Left cardiac atrium (tissue), 4 donors: ENCODE results near the gene LAD1. TPM values are rescaled to one million over a fixed set of nuclear protein-coding genes. Genes with fewer than 3 reads are reported as not detected.

ENCODE experiments used
- ATAC-seq, 2 donors: fragments of 200-7000 bp; cut with Tn5 transposase; one replicate each; pipeline ENCODE4 v1.9.1; 2020; ENCODE audit warnings: mild to moderate bottlenecking in 2 of 2, moderate library complexity in 2 of 2
- DNase-seq: peaks from one replicate; pipeline ENCODE4 v3.0.0-alpha.2; 2020
- intact Hi-C, 2 donors: fragments of 100-400 bp; cut with DNase I; formaldehyde crosslinking; loops; one replicate each; pipeline versions ENCODE4 v1.14.1 to v1.15.1; 2022 to 2023
- long read RNA-seq: library from polyadenylated mRNA; unstranded; transcript quantifications from one replicate; pipeline ENCODE4 v2.0.0, GENCODE V29; 2021
- total RNA-seq, 2 donors: library from RNA; stranded (reverse); fragmentation: NEBNext Ultra II Directional; extraction: Animal tissue kit (Norgen Biotek cat#: 25700); gene quantifications; one replicate each; pipeline ENCODE4 v1.2.1, GENCODE V29; 2021
- donor health status: DM: no; HTN: yes; CAD: no.
- donor health status: DM: no; HTN: yes; CAD: no; lungs with severe emphysema.
- donor health status: DM: yes; HTN: yes; CAD: no.
- donor health status: Dilated cardiomyopathy.

Gene LAD1, protein sequence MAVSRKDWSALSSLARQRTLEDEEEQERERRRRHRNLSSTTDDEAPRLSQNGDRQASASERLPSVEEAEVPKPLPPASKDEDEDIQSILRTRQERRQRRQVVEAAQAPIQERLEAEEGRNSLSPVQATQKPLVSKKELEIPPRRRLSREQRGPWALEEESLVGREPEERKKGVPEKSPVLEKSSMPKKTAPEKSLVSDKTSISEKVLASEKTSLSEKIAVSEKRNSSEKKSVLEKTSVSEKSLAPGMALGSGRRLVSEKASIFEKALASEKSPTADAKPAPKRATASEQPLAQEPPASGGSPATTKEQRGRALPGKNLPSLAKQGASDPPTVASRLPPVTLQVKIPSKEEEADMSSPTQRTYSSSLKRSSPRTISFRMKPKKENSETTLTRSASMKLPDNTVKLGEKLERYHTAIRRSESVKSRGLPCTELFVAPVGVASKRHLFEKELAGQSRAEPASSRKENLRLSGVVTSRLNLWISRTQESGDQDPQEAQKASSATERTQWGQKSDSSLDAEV
- 1 to 10 TPM; 1.3 to 1.4 TPM for total RNA-seq
- long read RNA-seq = 0 reads

DNA sequence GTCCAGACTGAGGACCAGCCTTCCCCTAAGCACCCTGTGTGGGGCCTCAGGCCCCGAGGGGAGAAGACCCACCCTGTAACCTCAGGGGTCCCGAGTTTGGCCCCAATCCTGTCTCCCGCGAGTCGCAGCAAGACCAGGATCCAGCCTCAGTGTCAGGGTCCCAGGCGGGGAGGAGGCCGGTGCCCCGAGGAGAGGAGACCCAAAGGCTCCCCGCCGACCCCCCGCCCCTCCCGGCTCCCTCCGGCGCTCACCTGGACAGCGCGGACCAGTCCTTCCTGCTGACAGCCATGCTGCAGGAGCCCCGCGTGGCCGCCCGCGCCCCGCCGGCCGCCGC, at the start of gene LAD1:
TSS of gene LAD1 (minus strand) at position 307 of the 334 bp plus-strand sequence. CDS start at position 289, 18 bp downstream.
- intact Hi-C loops = no loop called here
- no peak for DNase-seq

GRCh38 chr1:201447903-201448871, 49.1 kb upstream of the LAD1 start:
- intact Hi-C loops = loop anchor here (2.0 to 10.0 kb wide), 2 partner anchors 33 to 67 kb away; no protein-coding TSS in a partner anchor
- DNase-seq (peak; percentile 84), ATAC-seq (peak; percentile 82 to 83)

More for the DNA sequence above, at the start of gene LAD1:
- ATAC-seq = no peak

- DNase-seq = no peak
- intact Hi-C loops = loop anchor here (10.0 kb wide), 1 partner anchor 69 kb away; no protein-coding TSS in a partner anchor
- ATAC-seq = no peak
These were observed 46.2 kb upstream of the LAD1 start for GRCh38 chr1:201445310-201445709.

- no peak for ATAC-seq
- DNase-seq = no peak
- intact Hi-C loops = loop anchor here (10.0 kb wide), 1 partner anchor 70 kb away; no protein-coding TSS in a partner anchor
These were observed 45.7 kb upstream of the LAD1 start for GRCh38 chr1:201444792-201445191.

- DNase-seq = no peak
- intact Hi-C loops = loop anchor here (10.0 kb wide), 1 partner anchor 71 kb away; no protein-coding TSS in a partner anchor
- ATAC-seq = no peak
These were observed 44.6 kb upstream of the LAD1 start for GRCh38 chr1:201443747-201444146.

DNA sequence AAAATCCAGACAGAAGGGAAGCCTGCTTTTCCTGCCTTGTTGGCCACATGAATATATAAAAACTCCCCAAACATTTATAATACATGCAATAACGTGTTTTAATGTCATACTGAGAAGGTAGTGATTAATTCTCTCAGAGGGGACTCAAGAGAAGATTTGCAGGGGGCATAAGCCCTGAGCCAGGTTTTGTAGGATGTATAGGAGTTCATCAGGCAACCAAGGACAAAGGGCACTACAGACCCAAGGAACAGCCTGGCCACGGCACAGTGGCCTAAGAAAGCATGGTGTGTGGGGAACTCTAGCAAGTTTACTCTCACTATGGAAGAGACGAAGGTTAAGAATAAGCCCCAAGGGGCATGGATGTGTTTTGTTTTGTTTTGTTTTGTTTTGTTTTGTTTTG, 37.8 kb upstream of the LAD1 start:
- ATAC-seq = no peak
- intact Hi-C loops = no loop called here

DNA sequence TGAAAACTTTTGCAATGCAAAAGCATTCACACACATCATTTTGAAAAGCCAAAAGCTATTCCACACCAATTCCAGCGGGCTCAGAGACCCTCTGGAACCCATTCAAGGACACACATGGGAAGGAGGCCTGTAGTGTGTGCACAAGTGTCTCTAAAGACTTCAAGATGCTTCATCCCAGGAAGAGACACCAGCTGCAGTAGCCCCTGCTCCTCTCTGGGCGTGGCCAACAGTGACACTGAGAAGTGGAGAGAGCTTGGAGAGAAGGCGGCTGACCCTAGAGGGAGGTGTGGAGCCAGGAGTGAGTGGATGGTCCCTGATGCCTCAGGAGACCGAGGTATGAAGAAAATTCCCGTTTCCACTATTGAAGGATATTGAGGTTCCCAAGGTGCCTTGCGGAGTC, 37.3 kb upstream of the LAD1 start:
- intact Hi-C loops = no loop called here
- ATAC-seq = peak; percentile 64
- DNase-seq = no peak

More for the DNA sequence above, 37.8 kb upstream of the LAD1 start:
- DNase-seq = no peak

GRCh38 chr1:201434266-201434665, 35.1 kb upstream of the LAD1 start:
- ATAC-seq = no peak
- intact Hi-C loops = no loop called here

DNA sequence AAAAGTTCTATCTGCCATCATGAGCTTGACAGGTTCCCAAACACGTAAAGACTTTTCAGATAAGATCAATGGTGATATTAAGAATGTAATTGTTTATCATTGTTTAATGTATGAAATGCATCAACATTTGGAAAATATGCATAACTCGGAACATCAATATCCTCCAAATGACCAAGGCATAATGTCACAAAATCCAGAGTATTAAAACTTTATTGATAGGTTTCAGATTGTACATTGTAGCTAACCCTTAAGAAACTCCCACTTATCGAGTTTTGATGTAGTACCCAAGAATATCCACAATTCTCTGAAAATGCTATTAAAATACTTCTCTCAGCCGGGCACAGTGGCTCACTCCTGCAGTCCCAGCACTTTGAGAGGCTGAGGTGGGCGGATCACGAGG, 34.5 kb upstream of the LAD1 start:
- intact Hi-C loops = no loop called here
- no peak for DNase-seq
- ATAC-seq = no peak

More at GRCh38 chr1:201434266-201434665, 35.1 kb upstream of the LAD1 start:
- DNase-seq = no peak

DNA sequence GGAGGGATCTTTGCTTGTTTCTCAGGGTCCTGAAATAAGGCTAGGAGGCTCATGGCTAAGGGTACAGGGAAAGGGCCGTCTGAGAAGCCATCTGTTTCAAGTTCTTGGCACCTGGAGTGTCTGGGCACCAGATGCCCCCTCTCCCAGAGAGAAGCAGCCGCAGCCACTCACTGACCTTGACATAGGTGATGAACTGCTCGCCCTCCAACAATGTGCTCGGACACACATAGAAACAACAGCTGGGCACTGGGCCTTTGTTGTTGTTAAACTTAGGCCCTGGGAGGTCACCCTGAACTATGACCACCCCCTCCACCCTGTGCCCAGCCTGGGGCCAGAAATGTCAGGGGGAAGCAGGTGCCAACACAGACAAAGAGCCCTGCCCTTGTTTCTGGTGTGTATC, 31.7 kb upstream of the LAD1 start:
- intact Hi-C loops = no loop called here
- peak in 1 of 2 donors; percentile 21 for ATAC-seq
- no peak for DNase-seq

GRCh38 chr1:201429736-201430501, 30.8 kb upstream of the LAD1 start:
- DNase-seq (no peak), ATAC-seq (no peak)
- intact Hi-C loops = no loop called here

DNA sequence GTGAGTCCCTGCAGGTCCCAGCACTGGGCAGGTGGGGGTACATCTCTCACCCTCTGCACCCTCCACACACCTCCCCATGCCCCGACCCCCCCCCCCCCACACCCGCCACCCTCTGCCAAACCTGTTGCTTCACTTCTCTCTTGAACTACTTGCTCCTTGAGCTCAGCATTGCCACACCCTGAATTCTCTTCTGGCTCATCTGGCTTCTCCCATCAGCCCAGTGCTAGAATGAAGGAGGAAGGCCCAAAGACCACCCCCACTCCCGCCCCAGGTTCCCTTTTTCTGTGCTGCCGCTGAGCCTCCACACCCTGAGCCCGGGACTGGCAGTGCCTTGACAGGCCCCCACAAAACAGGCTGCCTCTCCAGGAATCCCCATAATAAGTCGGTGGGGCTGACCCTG, 28.8 kb upstream of the LAD1 start:
- intact Hi-C loops = no loop called here
- DNase-seq (no peak), ATAC-seq (no peak)

- ATAC-seq (peak; percentile 58 to 85), DNase-seq (peak; percentile 40)
- intact Hi-C loops = no loop called here
These were observed 27.6 kb upstream of the LAD1 start for GRCh38 chr1:201426479-201427310.

- intact Hi-C loops = no loop called here
- DNase-seq = no peak
- ATAC-seq = no peak
These were observed 25.0 kb upstream of the LAD1 start for GRCh38 chr1:201424146-201424545.

GRCh38 chr1:201423655-201424054, 24.5 kb upstream of the LAD1 start:
- intact Hi-C loops = no loop called here
- DNase-seq (no peak), ATAC-seq (no peak)

DNA sequence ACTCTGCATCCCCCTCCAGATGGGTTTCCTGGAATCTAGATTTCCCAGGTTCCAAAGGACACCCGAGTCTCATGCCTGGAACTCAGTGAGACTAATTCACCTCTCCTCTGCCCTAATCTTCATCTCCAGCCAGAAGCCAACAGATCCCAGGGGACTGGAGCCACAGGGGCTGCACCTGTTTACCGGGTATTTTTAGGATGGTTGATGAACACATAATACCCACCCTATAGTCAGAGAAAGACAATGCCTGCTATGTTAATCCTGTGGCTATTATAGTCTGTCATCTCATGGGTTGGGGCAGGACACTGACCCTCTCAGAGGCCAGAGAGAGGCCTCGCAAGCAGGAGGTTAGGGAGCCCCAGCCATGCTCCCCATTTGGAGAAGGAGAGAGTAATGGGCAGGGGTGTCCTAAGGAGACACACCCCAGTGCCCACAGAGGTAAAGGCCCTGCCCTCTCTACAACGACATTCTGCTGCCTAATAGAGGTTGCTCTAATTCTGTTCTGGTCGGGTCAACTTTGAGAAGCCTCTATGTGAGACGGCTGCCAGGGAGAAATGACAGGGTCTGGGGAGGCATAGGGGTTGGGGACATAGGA, 23.4 kb upstream of the LAD1 start:
- ATAC-seq (no peak), DNase-seq (no peak)
- intact Hi-C loops = no loop called here

- DNase-seq = no peak
- ATAC-seq = peak in 1 of 2 donors; percentile 3
- intact Hi-C loops = no loop called here
These were observed 22.9 kb upstream of the LAD1 start for GRCh38 chr1:201422026-201422425.

DNA sequence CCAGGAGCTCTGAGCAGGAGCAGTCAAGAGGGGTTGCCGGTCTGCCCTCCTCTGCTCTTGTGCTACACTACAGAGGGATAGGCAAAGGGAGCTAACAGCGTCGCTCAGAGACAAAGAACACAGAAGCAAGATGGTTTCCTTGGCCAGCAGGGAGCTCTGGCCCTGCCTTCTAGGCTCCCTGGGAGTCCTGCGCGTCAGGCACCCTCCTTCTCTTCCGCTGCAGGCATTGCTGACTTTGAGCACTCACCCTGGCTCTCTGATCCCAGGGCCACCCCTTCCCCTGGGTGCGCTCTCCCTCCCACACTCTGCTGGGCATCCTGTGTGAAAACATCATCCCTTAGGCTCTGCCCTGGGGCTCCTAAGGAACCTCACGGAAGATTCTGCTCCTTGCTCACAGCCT, 21.9 kb upstream of the LAD1 start:
- intact Hi-C loops = no loop called here
- DNase-seq (no peak), ATAC-seq (peak; percentile 4 to 12)
